ENCODE results near the gene CENPP.
"Not testable (repeated sequence)": the region's sequence is repeated elsewhere in the genome, so short reads cannot be mapped to it uniquely, and the experiment has no call there.

Gene CENPP

GRCh38 chr9:92616199-92616641, 290.5 kb downstream of the CENPP start:
- Histone ChIP-seq H3K4me3 (ENCODE audit: insufficient read length, low read depth) (no peak overlapping the region), H3K9ac (ENCODE audit: insufficient read length, low read depth) (no peak overlapping the region), H3K9me3 (ENCODE audit: insufficient read depth, low read length) (no peaks in the 10 kb centered on the region), H3K36me3 (ENCODE audit: insufficient read depth, insufficient read length, low read length) (peaks cover 94% of the 10 kb centered on the region), H3K27me3 (ENCODE audit: insufficient read depth, insufficient read length) (no peaks in the 10 kb centered on the region), H3K4me1 (ENCODE audit: insufficient read depth, insufficient read length) (no peaks in the 10 kb centered on the region)
- no peak for DNase-seq (ENCODE audit: low read depth, low spot score)
- TF ChIP-seq SUZ12 (IDR thresholded peaks at IDR 0.05; ENCODE audit: extremely low read depth, insufficient read depth, insufficient read length): no peak
- TF ChIP-seq YY1 (IDR thresholded peaks at IDR 0.05; ENCODE audit: insufficient read depth, insufficient read length): no peak
- no peak for TF ChIP-seq ZNF274 (IDR thresholded peaks at IDR 0.05; ENCODE audit: low read depth, low read length)

DNA sequence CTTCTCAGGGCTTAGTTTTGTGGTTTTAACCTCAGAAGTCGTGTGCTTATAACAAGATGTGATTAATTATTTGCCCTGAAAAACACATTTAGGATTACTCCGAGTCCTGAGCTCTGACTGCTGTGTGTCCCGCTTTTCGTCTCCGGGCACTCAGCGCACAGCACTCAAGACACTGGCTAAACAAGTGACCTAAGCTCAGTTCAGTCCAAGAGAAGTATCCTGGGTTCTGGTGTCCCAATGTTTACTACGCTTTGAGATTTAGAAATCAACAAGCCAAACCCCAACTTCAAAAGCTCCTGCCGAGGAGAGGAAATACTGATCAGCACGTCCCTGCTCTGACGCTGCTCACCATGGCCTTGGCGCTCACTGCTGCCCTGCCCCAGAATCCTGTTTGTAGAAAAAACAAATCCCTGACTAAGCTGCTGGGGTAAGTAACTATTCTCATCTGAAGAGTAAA, 290.9 kb downstream of the CENPP start:
- no peak overlapping the region for H3K4me3 ChIP-seq (ENCODE audit: insufficient read length, low read depth)
- H3K36me3 ChIP-seq (ENCODE audit: insufficient read depth, insufficient read length, low read length): peaks cover 94% of the 10 kb centered on the region
- no peak overlapping the region for H3K9ac ChIP-seq (ENCODE audit: insufficient read length, low read depth)
- no peak for DNase-seq (ENCODE audit: low read depth, low spot score)
- H3K4me1 ChIP-seq (ENCODE audit: insufficient read depth, insufficient read length): no peaks in the 10 kb centered on the region
- TF ChIP-seq YY1 (IDR thresholded peaks at IDR 0.05; ENCODE audit: insufficient read depth, insufficient read length): no peak
- H3K9me3 ChIP-seq (ENCODE audit: insufficient read depth, low read length): no peaks in the 10 kb centered on the region
- no peaks in the 10 kb centered on the region for H3K27me3 ChIP-seq (ENCODE audit: insufficient read depth, insufficient read length)

DNA sequence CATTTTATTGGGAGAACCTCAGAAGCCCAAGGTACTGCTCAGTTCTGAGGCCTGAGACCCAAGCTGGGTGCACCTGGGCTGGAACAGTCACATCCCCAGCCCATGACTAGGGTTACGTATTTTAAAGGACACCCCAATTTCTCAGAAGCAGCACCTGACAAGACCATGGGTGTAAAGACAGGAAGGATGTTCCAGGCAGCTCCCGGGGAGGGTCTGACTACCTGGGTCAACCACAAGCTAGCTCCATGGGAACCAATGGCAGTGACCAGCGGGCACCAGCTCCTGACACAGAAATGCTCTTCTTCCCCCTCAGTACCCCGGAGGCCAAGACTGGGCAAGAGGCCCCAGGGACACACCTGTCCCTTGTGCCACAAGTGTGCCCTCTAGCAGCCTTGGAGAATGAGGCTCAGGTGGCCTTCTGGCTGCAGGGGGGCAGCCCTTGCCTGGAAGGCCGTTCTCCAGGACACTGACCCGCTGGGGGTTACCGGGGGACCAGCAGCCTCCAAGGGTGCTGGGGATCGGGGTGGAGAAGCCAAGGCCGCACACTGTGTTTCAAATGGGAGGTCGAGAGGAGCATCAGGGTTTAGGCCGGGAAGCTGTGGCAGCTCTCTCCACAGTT, 291.6 kb downstream of the CENPP start:
- peaks cover 88% of the 10 kb centered on the region for H3K36me3 ChIP-seq (ENCODE audit: insufficient read depth, insufficient read length, low read length)
- no peak overlapping the region for H3K9ac ChIP-seq (ENCODE audit: insufficient read length, low read depth)
- no peak for TF ChIP-seq YY1 (IDR thresholded peaks at IDR 0.05; ENCODE audit: insufficient read depth, insufficient read length)
- no peak for TF ChIP-seq SUZ12 (IDR thresholded peaks at IDR 0.05; ENCODE audit: extremely low read depth, insufficient read depth, insufficient read length)
- no peak for TF ChIP-seq ZNF274 (IDR thresholded peaks at IDR 0.05; ENCODE audit: low read depth, low read length)
- no peak for DNase-seq (ENCODE audit: low read depth, low spot score)
- no peaks in the 10 kb centered on the region for H3K27me3 ChIP-seq (ENCODE audit: insufficient read depth, insufficient read length)
- H3K9me3 ChIP-seq (ENCODE audit: insufficient read depth, low read length): no peaks in the 10 kb centered on the region
- no peaks in the 10 kb centered on the region for H3K4me1 ChIP-seq (ENCODE audit: insufficient read depth, insufficient read length)
- H3K4me3 ChIP-seq (ENCODE audit: insufficient read length, low read depth): no peak overlapping the region

DNA sequence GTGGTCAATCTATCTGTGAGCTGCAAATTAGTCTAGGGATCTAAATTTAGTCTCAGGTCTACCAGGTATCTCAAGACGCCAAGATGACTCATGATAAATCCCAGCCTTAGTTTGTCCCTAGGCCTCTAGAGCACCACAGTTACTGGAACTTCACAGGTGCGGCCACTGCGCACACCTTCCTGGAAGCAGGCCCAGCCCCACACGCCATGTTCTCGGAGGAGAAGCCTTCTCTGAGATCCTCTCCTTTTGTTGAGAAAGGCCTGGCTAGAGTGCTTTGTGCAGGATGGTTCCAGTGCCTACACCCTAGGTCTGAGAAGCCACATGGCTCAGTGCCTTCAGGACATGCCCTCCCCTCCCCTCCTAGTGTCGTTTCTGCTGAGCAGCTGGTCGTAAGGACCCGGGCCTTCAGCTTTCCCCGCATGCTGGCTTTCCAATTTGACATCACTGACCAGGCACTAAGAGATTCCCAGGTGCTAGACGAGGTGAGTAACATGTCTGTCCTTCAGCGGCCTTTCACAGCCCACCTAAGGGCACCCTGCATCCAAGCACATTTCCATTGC, 292.3 kb downstream of the CENPP start:
- Histone ChIP-seq H3K4me3 (ENCODE audit: insufficient read length, low read depth) (no peak overlapping the region), H3K4me1 (ENCODE audit: insufficient read depth, insufficient read length) (no peaks in the 10 kb centered on the region), H3K27me3 (ENCODE audit: insufficient read depth, insufficient read length) (no peaks in the 10 kb centered on the region), H3K36me3 (ENCODE audit: insufficient read depth, insufficient read length, low read length) (peaks cover 81% of the 10 kb centered on the region), H3K9ac (ENCODE audit: insufficient read length, low read depth) (no peak overlapping the region), H3K9me3 (ENCODE audit: insufficient read depth, low read length) (no peaks in the 10 kb centered on the region)
- TF ChIP-seq ZNF274 (IDR thresholded peaks at IDR 0.05; ENCODE audit: low read depth, low read length): no peak
- no peak for TF ChIP-seq YY1 (IDR thresholded peaks at IDR 0.05; ENCODE audit: insufficient read depth, insufficient read length)
- no peak for TF ChIP-seq SUZ12 (IDR thresholded peaks at IDR 0.05; ENCODE audit: extremely low read depth, insufficient read depth, insufficient read length)
- no peak for DNase-seq (ENCODE audit: low read depth, low spot score)

DNA sequence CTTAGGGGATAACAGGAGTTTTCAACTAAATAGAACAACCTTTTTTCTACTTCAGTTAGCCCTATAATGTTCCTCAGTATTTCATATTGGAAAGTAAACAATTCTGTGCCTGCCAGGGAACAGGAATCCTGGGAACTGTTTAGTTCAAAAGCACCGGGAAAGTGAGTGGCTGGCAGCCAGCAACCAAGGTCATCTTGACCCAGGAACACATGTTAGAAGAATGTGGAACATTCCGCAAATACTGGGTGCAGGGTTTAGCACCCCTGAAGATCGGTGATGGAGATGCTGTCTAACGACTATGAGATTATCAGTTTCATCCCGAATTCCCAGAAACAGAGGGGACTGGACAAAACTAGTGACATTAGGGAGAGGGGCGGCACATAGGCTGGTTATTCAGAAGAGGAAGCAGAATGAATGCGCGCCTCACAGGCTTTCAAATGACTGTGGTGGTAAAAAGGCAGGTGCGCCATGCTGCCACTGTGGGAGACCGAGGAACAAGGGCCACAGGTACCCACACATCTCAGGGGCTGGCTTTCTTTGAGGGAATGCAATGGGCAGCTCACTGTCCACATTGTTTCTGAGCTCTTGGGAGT, 293.0 kb downstream of the CENPP start:
- TF ChIP-seq SUZ12 (IDR thresholded peaks at IDR 0.05; ENCODE audit: extremely low read depth, insufficient read depth, insufficient read length) (no peak), YY1 (IDR thresholded peaks at IDR 0.05; ENCODE audit: insufficient read depth, insufficient read length) (no peak), ZNF274 (IDR thresholded peaks at IDR 0.05; ENCODE audit: low read depth, low read length) (no peak)
- H3K9me3 ChIP-seq (ENCODE audit: insufficient read depth, low read length): no peaks in the 10 kb centered on the region
- H3K36me3 ChIP-seq (ENCODE audit: insufficient read depth, insufficient read length, low read length): peaks cover 77% of the 10 kb centered on the region
- no peak overlapping the region for H3K4me3 ChIP-seq (ENCODE audit: insufficient read length, low read depth)
- no peak overlapping the region for H3K9ac ChIP-seq (ENCODE audit: insufficient read length, low read depth)
- H3K4me1 ChIP-seq (ENCODE audit: insufficient read depth, insufficient read length): no peaks in the 10 kb centered on the region
- no peak for DNase-seq (ENCODE audit: low read depth, low spot score)
- no peaks in the 10 kb centered on the region for H3K27me3 ChIP-seq (ENCODE audit: insufficient read depth, insufficient read length)

DNA sequence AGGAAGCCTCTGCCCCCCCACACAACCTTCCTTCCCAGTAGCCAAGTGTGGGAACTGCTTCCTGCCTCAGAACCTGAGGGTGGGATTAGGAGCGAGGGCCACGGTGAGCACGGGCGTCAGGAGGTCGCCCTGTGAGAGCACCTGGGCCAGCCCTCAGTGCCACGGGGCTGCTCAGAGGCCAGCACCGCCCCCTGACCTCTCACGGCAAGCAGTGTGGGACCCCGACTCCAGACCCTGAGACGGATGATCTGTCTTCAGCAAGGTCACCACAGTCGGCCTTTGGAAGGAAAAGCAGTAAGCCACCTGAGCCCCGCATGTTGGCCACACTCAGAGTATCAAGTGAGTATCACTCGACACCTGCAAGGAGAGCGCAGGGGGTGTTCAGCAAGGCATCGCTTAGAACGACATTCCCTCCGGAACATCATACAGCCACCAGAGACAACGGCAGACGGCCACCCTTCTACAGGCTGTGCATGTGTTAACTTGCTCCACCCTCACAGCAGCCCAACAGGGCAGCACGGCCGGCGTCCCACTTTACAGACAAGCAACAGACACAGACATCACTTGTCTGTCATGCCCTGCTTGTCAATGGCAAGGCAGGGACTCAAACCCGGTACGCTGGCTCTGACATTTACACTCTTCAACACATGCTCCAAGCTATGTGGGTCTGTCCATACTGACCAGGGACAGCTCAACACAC, 294.0 kb downstream of the CENPP start:
- no peaks in the 10 kb centered on the region for H3K4me1 ChIP-seq (ENCODE audit: insufficient read depth, insufficient read length)
- H3K36me3 ChIP-seq (ENCODE audit: insufficient read depth, insufficient read length, low read length): peaks cover 77% of the 10 kb centered on the region
- no peaks in the 10 kb centered on the region for H3K27me3 ChIP-seq (ENCODE audit: insufficient read depth, insufficient read length)
- no peak overlapping the region for H3K4me3 ChIP-seq (ENCODE audit: insufficient read length, low read depth)
- TF ChIP-seq YY1 (IDR thresholded peaks at IDR 0.05; ENCODE audit: insufficient read depth, insufficient read length) (no peak), SUZ12 (IDR thresholded peaks at IDR 0.05; ENCODE audit: extremely low read depth, insufficient read depth, insufficient read length) (no peak), ZNF274 (IDR thresholded peaks at IDR 0.05; ENCODE audit: low read depth, low read length) (no peak)
- no peaks in the 10 kb centered on the region for H3K9me3 ChIP-seq (ENCODE audit: insufficient read depth, low read length)
- no peak overlapping the region for H3K9ac ChIP-seq (ENCODE audit: insufficient read length, low read depth)
- no peak for DNase-seq (ENCODE audit: low read depth, low spot score)

- Histone ChIP-seq H3K4me1 (ENCODE audit: insufficient read depth, insufficient read length) (no peaks in the 10 kb centered on the region), H3K36me3 (ENCODE audit: insufficient read depth, insufficient read length, low read length) (peaks cover 69% of the 10 kb centered on the region), H3K4me3 (ENCODE audit: insufficient read length, low read depth) (no peak overlapping the region), H3K9ac (ENCODE audit: insufficient read length, low read depth) (no peak overlapping the region), H3K27me3 (ENCODE audit: insufficient read depth, insufficient read length) (no peaks in the 10 kb centered on the region), H3K9me3 (ENCODE audit: insufficient read depth, low read length) (no peaks in the 10 kb centered on the region)
- TF ChIP-seq YY1 (IDR thresholded peaks at IDR 0.05; ENCODE audit: insufficient read depth, insufficient read length): no peak
- TF ChIP-seq ZNF274 (IDR thresholded peaks at IDR 0.05; ENCODE audit: low read depth, low read length): no peak
- TF ChIP-seq SUZ12 (IDR thresholded peaks at IDR 0.05; ENCODE audit: extremely low read depth, insufficient read depth, insufficient read length): no peak
- no peak for DNase-seq (ENCODE audit: low read depth, low spot score)
Measured at GRCh38 chr9:92620845-92621244, 295.1 kb downstream of the CENPP start.

DNA sequence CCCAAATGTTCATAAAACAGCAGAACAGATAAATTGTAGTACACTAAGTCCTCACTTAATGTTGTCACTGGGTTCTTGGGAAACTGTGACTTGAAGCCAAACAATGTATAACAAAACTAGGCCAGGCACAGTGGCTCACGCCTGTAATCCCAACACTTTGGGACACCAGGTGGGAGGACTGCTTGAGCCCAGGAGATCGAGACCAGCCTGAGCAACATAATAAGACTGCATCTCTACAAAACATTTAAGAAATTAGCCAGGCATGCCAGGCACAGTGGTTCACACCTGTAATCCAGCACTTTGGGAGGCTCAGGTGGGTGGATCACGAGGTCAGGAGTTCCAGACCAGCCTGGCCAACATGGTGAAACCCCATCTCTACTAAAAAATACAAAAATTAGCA, 298.2 kb downstream of the CENPP start:
- DNase-seq (ENCODE audit: low read depth, low spot score); H3K9ac ChIP-seq (ENCODE audit: insufficient read length, low read depth); H3K4me3 ChIP-seq (ENCODE audit: insufficient read length, low read depth); H3K4me1 ChIP-seq (ENCODE audit: insufficient read depth, insufficient read length); H3K27me3 ChIP-seq (ENCODE audit: insufficient read depth, insufficient read length); H3K9me3 ChIP-seq (ENCODE audit: insufficient read depth, low read length): not testable (repeated sequence)
- peaks cover 44% of the 10 kb centered on the region for H3K36me3 ChIP-seq (ENCODE audit: insufficient read depth, insufficient read length, low read length)
